AG04449 (cell line): ENCODE measurements around the gene KLC1.

ENCODE experiments used
- CTCF ChIA-PET: fragments of 350-600 bp; formaldehyde crosslinking; extraction: SDS; loops from one replicate; lab custom pipeline; 2021; ENCODE audit warnings: antibody characterized with exemption; lab: Yijun Ruan, JAX
- POLR2A ChIA-PET: fragments of 400-600, 350-600 bp; formaldehyde crosslinking; extraction: SDS; loops from one replicate; lab custom pipeline; 2020; ENCODE audit warnings: antibody characterized with exemption, inconsistent platforms; lab: Yijun Ruan, JAX
- DNase-seq: peaks from one replicate; pipeline ENCODE4 v3.0.0-alpha.2; 2010; ENCODE audit warnings: low read depth, low spot score
- H3K4me3 ChIP-seq: 2 replicates; pipeline ENCODE4 v1.5.1; 2011; ENCODE audit warnings: low read depth, mild to moderate bottlenecking, control low read depth, low read length
- CTCF ChIP-seq: IDR thresholded peaks from one replicate; pipeline ENCODE4 v1.5.1; 2011; ENCODE audit warnings: mild to moderate bottlenecking, moderate library complexity, low read length, control low read depth, inconsistent platforms; ENCODE audit not compliant: insufficient read depth; ENCODE audit errors: missing control alignments

The KLC1 gene

GRCh38 chr14:103728141-103728540 lies 99.1 kb downstream of the KLC1 start:
- CTCF ChIA-PET = no interaction called here
- POLR2A ChIA-PET = interaction anchor here (1.0 kb wide), 1 partner anchor 13 kb away, joined by 3 read pairs; the partner anchor contains the start of genes XRCC3 and ZFYVE21
- DNase-seq = no peak
- no peak for TF ChIP-seq CTCF
- H3K4me3 ChIP-seq = no peak overlapping the region

GRCh38 chr14:103728721-103729120 lies 99.7 kb downstream of the KLC1 start:
- no peak for DNase-seq
- ChIA-PET POLR2A (no interaction called here), CTCF (no interaction called here)
- no peak overlapping the region for H3K4me3 ChIP-seq
- TF ChIP-seq CTCF = no peak

GRCh38 chr14:103729496-103730448 lies 100.8 kb downstream of the KLC1 start:
- no peak for DNase-seq
- TF ChIP-seq CTCF = no peak
- POLR2A ChIA-PET = no interaction called here
- CTCF ChIA-PET = no interaction called here
- H3K4me3 ChIP-seq = no peak overlapping the region

DNA sequence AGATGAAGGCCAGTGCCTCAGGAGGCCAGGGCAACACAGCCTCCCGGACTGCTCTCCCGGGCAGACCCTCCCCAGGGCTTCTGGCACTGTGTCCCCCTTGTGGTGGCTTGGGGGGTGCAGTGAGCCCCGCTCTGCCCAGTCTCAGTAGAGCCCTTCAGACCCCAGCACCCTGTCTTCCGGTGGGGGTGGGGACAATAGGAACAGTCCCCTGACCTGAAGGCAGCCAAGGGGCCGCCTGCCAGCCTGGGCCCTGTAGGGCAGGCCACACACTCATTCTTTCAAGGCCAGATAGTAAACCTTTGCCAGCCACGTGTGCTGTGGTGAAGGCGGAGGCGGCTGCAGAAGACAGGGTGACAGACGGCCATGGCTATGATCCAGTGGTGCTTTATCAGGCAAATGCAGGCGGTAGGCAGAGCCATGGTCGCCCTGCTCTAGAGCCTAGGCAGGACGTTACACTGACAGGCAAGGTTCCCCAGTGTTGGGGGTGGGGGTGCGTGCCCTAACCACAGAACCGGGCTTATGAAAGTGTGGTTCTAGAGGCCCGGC lies 101.6 kb downstream of the KLC1 start:
- H3K4me3 ChIP-seq = no peak overlapping the region
- ChIA-PET CTCF (no interaction called here), POLR2A (no interaction called here)
- DNase-seq = no peak
- no peak for TF ChIP-seq CTCF

DNA sequence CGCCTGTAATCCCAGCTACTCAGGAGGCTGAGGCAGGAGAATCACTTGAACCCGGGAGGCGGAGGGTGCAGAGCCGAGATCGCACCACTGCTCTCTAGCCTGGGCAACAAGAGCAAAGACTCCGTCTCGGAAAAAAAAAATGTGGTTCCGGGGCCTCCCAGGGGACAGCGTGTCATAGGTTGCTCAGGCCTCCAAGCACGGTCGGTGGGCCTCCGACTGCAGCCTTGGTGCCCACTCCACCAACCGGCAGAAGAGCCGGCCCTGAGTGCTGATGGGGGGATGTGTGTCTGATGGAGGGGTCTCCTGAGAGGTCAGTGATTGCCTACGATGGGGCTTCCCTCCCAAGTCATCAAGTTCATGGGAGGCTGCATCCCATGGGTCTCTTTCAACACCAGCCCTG lies 102.5 kb downstream of the KLC1 start:
- ChIA-PET POLR2A (no interaction called here), CTCF (no interaction called here)
- DNase-seq = no peak
- no peak for TF ChIP-seq CTCF
- no peak overlapping the region for H3K4me3 ChIP-seq
